Endothelial cell (in vitro differentiated cells): Measurements from ENCODE around the gene QDPR. TPM values are rescaled to one million over a fixed set of nuclear protein-coding genes. Genes with fewer than 3 reads are reported as not detected.

Experiments
- DNase-seq: peaks from one replicate; pipeline ENCODE4 v3.0.0; 2021; ENCODE audit warnings: low spot score
- H3K27ac Mint-ChIP-seq: one replicate; pipeline ENCODE4 v1.8.0; 2021; ENCODE audit warnings: mixed read lengths, inconsistent platforms; ENCODE audit not compliant: unreplicated experiment
- H3K27me3 Mint-ChIP-seq: one replicate; pipeline ENCODE4 v1.8.0; 2021; ENCODE audit warnings: mild to moderate bottlenecking, moderate library complexity, mixed read lengths, inconsistent platforms; ENCODE audit not compliant: unreplicated experiment
- H3K36me3 Mint-ChIP-seq: one replicate; pipeline ENCODE4 v1.8.0; 2021; ENCODE audit warnings: mild to moderate bottlenecking, low read depth, mixed read lengths, inconsistent platforms; ENCODE audit not compliant: unreplicated experiment
- H3K4me1 Mint-ChIP-seq: one replicate; pipeline ENCODE4 v1.8.0; 2021; ENCODE audit warnings: mild to moderate bottlenecking, mixed read lengths, inconsistent platforms; ENCODE audit not compliant: unreplicated experiment
- H3K4me3 Mint-ChIP-seq: one replicate; pipeline ENCODE4 v1.8.0; 2021; ENCODE audit warnings: mild to moderate bottlenecking, mixed read lengths, inconsistent platforms; ENCODE audit not compliant: unreplicated experiment
- H3K9me3 Mint-ChIP-seq: one replicate; pipeline ENCODE4 v1.8.0; 2021; ENCODE audit warnings: mixed read lengths, inconsistent platforms; ENCODE audit not compliant: unreplicated experiment
- CTCF ChIP-seq: fragments of 200-600 bp; sonication (generic); IDR thresholded peaks from one replicate; pipeline ENCODE4 v1.5.0; 2021; ENCODE audit warnings: antibody characterized with exemption; ENCODE audit not compliant: unreplicated experiment
- total RNA-seq: library from RNA; stranded (reverse); fragmentation: NEBNext Ultra II Directional; extraction: Animal tissue kit (Norgen Biotek cat#: 25700); gene quantifications from one replicate; pipeline ENCODE4 v1.2.1, GENCODE V29; 2021; ENCODE audit not compliant: unreplicated experiment

QDPR gene
- total RNA-seq, 1 donor from 2014 or later = 25.8 TPM

GRCh38 chr4:17437396-17437795 is 74.5 kb downstream of the QDPR start:
- H3K9me3 Mint-ChIP-seq = no peaks in the 10 kb centered on the region
- DNase-seq = no peak
- H3K27ac Mint-ChIP-seq = no peak overlapping the region
- no peak overlapping the region for H3K4me3 Mint-ChIP-seq
- H3K4me1 Mint-ChIP-seq = no peaks in the 10 kb centered on the region
- no peaks in the 10 kb centered on the region for H3K36me3 Mint-ChIP-seq
- TF ChIP-seq CTCF = no peak
- H3K27me3 Mint-ChIP-seq = no peaks in the 10 kb centered on the region

GRCh38 chr4:17436750-17437090 is 75.2 kb downstream of the QDPR start:
- Mint-ChIP-seq H3K9me3 (no peaks in the 10 kb centered on the region), H3K36me3 (no peaks in the 10 kb centered on the region), H3K4me3 (no peak overlapping the region), H3K27me3 (no peaks in the 10 kb centered on the region), H3K27ac (no peak overlapping the region), H3K4me1 (no peaks in the 10 kb centered on the region)
- no peak for TF ChIP-seq CTCF
- DNase-seq = no peak

Other genes starting within 250 kb of the QDPR start
- not detected for gene CLRN2, start 3.1 kb upstream of the QDPR start, total RNA-seq
- 150 TPM for gene LAP3, start 65.1 kb upstream of the QDPR start, total RNA-seq
- gene MED28, start 102.6 kb upstream of the QDPR start, total RNA-seq = 98.0 TPM